Measurements from ENCODE around the gene SYTL3.
A peak's percentile ranks its signal among the peaks of the same experiment; 100 is the strongest.

The SYTL3 gene

DNA sequence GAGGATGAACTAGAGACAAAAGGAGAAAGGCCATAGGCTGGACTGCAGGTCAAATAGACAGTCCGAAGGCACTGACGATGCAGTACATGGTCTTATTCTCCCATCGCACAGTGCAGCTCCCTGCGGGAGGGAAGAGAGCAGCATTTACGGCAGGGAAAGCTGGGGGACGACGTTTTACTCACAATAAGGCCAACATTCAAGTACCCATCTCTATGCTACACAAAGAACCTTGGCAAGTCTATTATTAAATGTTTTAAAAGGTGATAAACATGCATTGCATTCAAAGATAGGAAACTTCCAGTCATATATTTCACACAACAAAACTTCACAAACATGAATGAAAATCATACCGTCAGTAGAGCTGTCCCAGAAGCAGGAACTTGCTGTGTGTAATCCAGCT, 13.1 kb upstream of the SYTL3 start:
- no peaks in the 10 kb centered on the region for H3K27me3 ChIP-seq (ENCODE audit: insufficient read depth, low read length)
- H3K4me2 ChIP-seq (ENCODE audit: low read length) = no peak overlapping the region
- DNase-seq = no peak
- no peak overlapping the region for H4K12ac ChIP-seq (ENCODE audit: low read depth, low read length)
- H3K79me2 ChIP-seq (ENCODE audit: control insufficient read depth, insufficient read depth, low read length, poor library complexity) = no peaks in the 10 kb centered on the region
- H3K4ac ChIP-seq (ENCODE audit: low read depth, low read length) = no peak overlapping the region
- H3K9ac ChIP-seq (ENCODE audit: low read length) = no peak overlapping the region
- H3K4me3 ChIP-seq (ENCODE audit: low read depth, low read length) = no peak overlapping the region
- no peak overlapping the region for H2BK120ac ChIP-seq (ENCODE audit: insufficient read depth, low read length, poor library complexity)
- H3K4me1 ChIP-seq (ENCODE audit: control insufficient read depth in 1 of 2, insufficient read depth in 2 of 2, low read length in 2 of 2) = peaks cover 0 to 10% of the 10 kb centered on the region in 2 experiments
- H4K91ac ChIP-seq (ENCODE audit: low read depth, low read length) = no peak overlapping the region
- H4K8ac ChIP-seq (ENCODE audit: low read depth, low read length) = no peak overlapping the region
- no peak overlapping the region for H2AK5ac ChIP-seq (ENCODE audit: low read length)
- no peak overlapping the region for H3K14ac ChIP-seq (ENCODE audit: low read length)
- peaks cover 2% of the 10 kb centered on the region for H3K79me1 ChIP-seq (ENCODE audit: low read length)
- H3K18ac ChIP-seq (ENCODE audit: low read length) = no peak overlapping the region
- no peak overlapping the region for H3K23ac ChIP-seq (ENCODE audit: low read length)
- no peak overlapping the region for H2BK5ac ChIP-seq (ENCODE audit: low read depth, low read length, poor library complexity)
- no peaks in the 10 kb centered on the region for H3K9me3 ChIP-seq (ENCODE audit: insufficient read depth, low read depth, low read length)
- no peak overlapping the region for H2AFZ ChIP-seq (ENCODE audit: insufficient read depth, low read length, poor library complexity)
- H3K27ac ChIP-seq (ENCODE audit: low read depth, low read length) = no peak overlapping the region
- WGBS (ENCODE audit: extremely low coverage, insufficient coverage, insufficient read length) = no CpG with 5 or more reads among the region's 8 CpGs
- H3K36me3 ChIP-seq (ENCODE audit: control insufficient read depth in 1 of 2, insufficient read depth in 2 of 2, low read length in 2 of 2) = peaks cover 26 to 38% of the 10 kb centered on the region in 2 experiments
- H2BK12ac ChIP-seq (ENCODE audit: low read length) = no peak overlapping the region

DNA sequence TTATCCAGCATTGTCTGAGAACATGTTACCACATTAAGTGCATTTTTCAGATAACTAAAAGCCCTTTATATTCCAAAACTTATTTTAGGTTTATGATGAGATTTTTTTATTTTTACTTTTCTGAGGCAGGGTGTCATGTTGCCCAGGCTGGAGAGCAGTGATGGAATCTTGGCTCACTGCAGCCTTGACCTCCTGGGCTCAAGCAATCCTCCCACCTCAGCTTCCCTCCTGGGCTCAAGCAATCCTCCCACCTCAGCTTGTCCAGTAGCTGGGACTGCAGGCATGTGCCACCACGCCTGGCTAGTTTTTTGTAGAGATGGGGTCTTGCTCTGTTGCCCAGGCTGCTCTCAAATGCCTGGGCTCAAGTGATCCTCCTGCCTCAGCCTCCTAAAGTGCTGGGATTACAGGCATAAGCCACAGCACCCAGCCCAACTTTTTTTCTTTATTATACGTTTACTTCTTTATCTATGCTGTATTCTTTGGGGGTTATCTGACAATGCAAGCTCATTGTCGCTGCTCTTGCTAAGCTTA, 11.5 kb upstream of the SYTL3 start:
- Histone ChIP-seq H2AK5ac (ENCODE audit: low read length) (no peak overlapping the region), H3K4me3 (ENCODE audit: low read depth, low read length) (no peak overlapping the region), H4K12ac (ENCODE audit: low read depth, low read length) (no peak overlapping the region), H3K4me1 (ENCODE audit: control insufficient read depth in 1 of 2, insufficient read depth in 2 of 2, low read length in 2 of 2) (peaks cover 7 to 14% of the 10 kb centered on the region in 2 experiments), H2BK12ac (ENCODE audit: low read length) (no peak overlapping the region), H3K27ac (ENCODE audit: low read depth, low read length) (no peak overlapping the region), H2BK5ac (ENCODE audit: low read depth, low read length, poor library complexity) (no peak overlapping the region), H4K91ac (ENCODE audit: low read depth, low read length) (no peak overlapping the region), H3K4ac (ENCODE audit: low read depth, low read length) (no peak overlapping the region), H4K8ac (ENCODE audit: low read depth, low read length) (no peak overlapping the region), H3K36me3 (ENCODE audit: control insufficient read depth in 1 of 2, insufficient read depth in 2 of 2, low read length in 2 of 2) (peaks cover 23 to 30% of the 10 kb centered on the region in 2 experiments), H3K9me3 (ENCODE audit: insufficient read depth, low read depth, low read length) (no peaks in the 10 kb centered on the region), H3K4me2 (ENCODE audit: low read length) (no peak overlapping the region), H3K9ac (ENCODE audit: low read length) (no peak overlapping the region), H2AFZ (ENCODE audit: insufficient read depth, low read length, poor library complexity) (no peak overlapping the region), H3K18ac (ENCODE audit: low read length) (no peak overlapping the region), H2BK120ac (ENCODE audit: insufficient read depth, low read length, poor library complexity) (no peak overlapping the region), H3K14ac (ENCODE audit: low read length) (no peak overlapping the region), H3K79me2 (ENCODE audit: control insufficient read depth, insufficient read depth, low read length, poor library complexity) (peaks cover 4% of the 10 kb centered on the region), H3K27me3 (ENCODE audit: insufficient read depth, low read length) (no peaks in the 10 kb centered on the region), H3K79me1 (ENCODE audit: low read length) (peaks cover 4% of the 10 kb centered on the region), H3K23ac (ENCODE audit: low read length) (no peak overlapping the region)
- DNase-seq = no peak
- WGBS (ENCODE audit: extremely low coverage, insufficient coverage, insufficient read length) = no CpG with 5 or more reads among the region's 3 CpGs

DNA sequence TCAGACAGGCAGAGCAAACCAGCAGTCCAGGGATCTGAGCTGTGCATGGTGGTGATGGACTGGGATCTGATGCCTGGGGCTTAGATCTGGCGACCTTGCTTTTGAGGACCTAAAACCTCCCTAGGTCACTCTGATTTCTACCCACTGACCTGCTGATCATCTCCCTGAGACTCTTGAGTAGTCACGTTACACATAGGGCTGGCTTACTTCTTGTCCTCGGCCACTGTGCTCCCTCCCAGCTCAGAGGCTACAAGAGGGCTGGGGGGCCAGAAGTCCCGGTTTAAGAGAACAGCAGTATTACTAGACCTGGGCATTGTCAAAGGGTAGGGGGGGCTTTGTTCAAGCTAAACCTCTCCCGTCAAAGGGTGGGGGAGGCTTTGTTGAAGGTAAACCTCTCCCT, 10.8 kb upstream of the SYTL3 start:
- H2BK120ac ChIP-seq (ENCODE audit: insufficient read depth, low read length, poor library complexity) = no peak overlapping the region
- peaks cover 7% of the 10 kb centered on the region for H3K79me1 ChIP-seq (ENCODE audit: low read length)
- H4K8ac ChIP-seq (ENCODE audit: low read depth, low read length) = no peak overlapping the region

DNA sequence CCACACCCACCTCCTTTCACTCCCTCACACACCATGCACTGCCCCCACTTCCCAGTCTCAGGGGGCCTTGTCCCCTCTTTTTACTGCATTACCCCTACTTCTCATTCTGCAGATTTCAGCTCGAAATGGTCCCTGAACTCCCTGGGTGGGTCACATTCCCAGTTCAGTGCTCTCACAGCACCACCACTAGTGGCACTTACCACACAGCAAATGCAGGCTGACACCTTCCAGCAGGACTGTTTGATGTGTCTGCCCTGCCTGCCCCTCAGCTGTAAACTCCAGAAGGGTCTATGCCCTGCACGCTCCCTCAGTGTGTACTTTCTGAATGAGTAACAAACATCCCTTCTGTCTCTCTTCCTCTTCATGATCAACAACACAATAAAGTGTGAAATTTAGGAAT, 9.3 kb upstream of the SYTL3 start:
- Histone ChIP-seq H3K9me3 (ENCODE audit: insufficient read depth, low read depth, low read length) (no peaks in the 10 kb centered on the region), H4K12ac (ENCODE audit: low read depth, low read length) (no peak overlapping the region), H2BK12ac (ENCODE audit: low read length) (no peak overlapping the region), H2BK5ac (ENCODE audit: low read depth, low read length, poor library complexity) (no peak overlapping the region), H4K91ac (ENCODE audit: low read depth, low read length) (no peak overlapping the region), H3K4me3 (ENCODE audit: low read depth, low read length) (no peak overlapping the region), H3K14ac (ENCODE audit: low read length) (no peak overlapping the region), H3K36me3 (ENCODE audit: control insufficient read depth in 1 of 2, insufficient read depth in 2 of 2, low read length in 2 of 2) (peaks cover 21 to 25% of the 10 kb centered on the region in 2 experiments), H3K79me1 (ENCODE audit: low read length) (peaks cover 15% of the 10 kb centered on the region), H3K18ac (ENCODE audit: low read length) (peak overlapping the region; percentile 46), H3K9ac (ENCODE audit: low read length) (no peak overlapping the region), H2AK5ac (ENCODE audit: low read length) (no peak overlapping the region), H3K27ac (ENCODE audit: low read depth, low read length) (no peak overlapping the region), H3K4ac (ENCODE audit: low read depth, low read length) (peak overlapping the region; percentile 1), H2BK120ac (ENCODE audit: insufficient read depth, low read length, poor library complexity) (no peak overlapping the region), H3K4me2 (ENCODE audit: low read length) (no peak overlapping the region), H3K23ac (ENCODE audit: low read length) (no peak overlapping the region), H2AFZ (ENCODE audit: insufficient read depth, low read length, poor library complexity) (no peak overlapping the region), H3K4me1 (ENCODE audit: control insufficient read depth in 1 of 2, insufficient read depth in 2 of 2, low read length in 2 of 2) (peaks cover 10 to 20% of the 10 kb centered on the region in 2 experiments), H3K79me2 (ENCODE audit: control insufficient read depth, insufficient read depth, low read length, poor library complexity) (peaks cover 14% of the 10 kb centered on the region), H3K27me3 (ENCODE audit: insufficient read depth, low read length) (no peaks in the 10 kb centered on the region), H4K8ac (ENCODE audit: low read depth, low read length) (no peak overlapping the region)
- no CpG with 5 or more reads among the region's 2 CpGs for whole genome bisulfite sequencing (ENCODE audit: extremely low coverage, insufficient coverage, insufficient read length)
- no peak for DNase-seq

More for the DNA sequence above, 10.8 kb upstream of the SYTL3 start:
- H4K91ac ChIP-seq (ENCODE audit: low read depth, low read length) = no peak overlapping the region
- H3K23ac ChIP-seq (ENCODE audit: low read length) = no peak overlapping the region
- H3K4me3 ChIP-seq (ENCODE audit: low read depth, low read length) = no peak overlapping the region
- DNase-seq = no peak
- H3K14ac ChIP-seq (ENCODE audit: low read length) = no peak overlapping the region
- no peak overlapping the region for H4K12ac ChIP-seq (ENCODE audit: low read depth, low read length)
- H3K27ac ChIP-seq (ENCODE audit: low read depth, low read length) = no peak overlapping the region
- H3K27me3 ChIP-seq (ENCODE audit: insufficient read depth, low read length) = no peaks in the 10 kb centered on the region
- H3K18ac ChIP-seq (ENCODE audit: low read length) = peak overlapping the region; percentile 22
- WGBS (ENCODE audit: extremely low coverage, insufficient coverage, insufficient read length) = no CpG with 5 or more reads among the region's 5 CpGs
- H3K9me3 ChIP-seq (ENCODE audit: insufficient read depth, low read depth, low read length) = no peaks in the 10 kb centered on the region
- peaks cover 23 to 30% of the 10 kb centered on the region in 2 experiments for H3K36me3 ChIP-seq (ENCODE audit: control insufficient read depth in 1 of 2, insufficient read depth in 2 of 2, low read length in 2 of 2)
- H2BK5ac ChIP-seq (ENCODE audit: low read depth, low read length, poor library complexity) = no peak overlapping the region
- H2BK12ac ChIP-seq (ENCODE audit: low read length) = no peak overlapping the region
- peaks cover 8% of the 10 kb centered on the region for H3K79me2 ChIP-seq (ENCODE audit: control insufficient read depth, insufficient read depth, low read length, poor library complexity)
- peaks cover 7 to 14% of the 10 kb centered on the region in 2 experiments for H3K4me1 ChIP-seq (ENCODE audit: control insufficient read depth in 1 of 2, insufficient read depth in 2 of 2, low read length in 2 of 2)
- no peak overlapping the region for H2AFZ ChIP-seq (ENCODE audit: insufficient read depth, low read length, poor library complexity)
- H3K9ac ChIP-seq (ENCODE audit: low read length) = no peak overlapping the region
- no peak overlapping the region for H2AK5ac ChIP-seq (ENCODE audit: low read length)
- no peak overlapping the region for H3K4me2 ChIP-seq (ENCODE audit: low read length)
- H3K4ac ChIP-seq (ENCODE audit: low read depth, low read length) = peak overlapping the region; percentile 40

Measured in trophoblast cell (in vitro differentiated cells and primary cell).